Measurements from ENCODE around the gene QRFPR.

QRFPR gene

DNA sequence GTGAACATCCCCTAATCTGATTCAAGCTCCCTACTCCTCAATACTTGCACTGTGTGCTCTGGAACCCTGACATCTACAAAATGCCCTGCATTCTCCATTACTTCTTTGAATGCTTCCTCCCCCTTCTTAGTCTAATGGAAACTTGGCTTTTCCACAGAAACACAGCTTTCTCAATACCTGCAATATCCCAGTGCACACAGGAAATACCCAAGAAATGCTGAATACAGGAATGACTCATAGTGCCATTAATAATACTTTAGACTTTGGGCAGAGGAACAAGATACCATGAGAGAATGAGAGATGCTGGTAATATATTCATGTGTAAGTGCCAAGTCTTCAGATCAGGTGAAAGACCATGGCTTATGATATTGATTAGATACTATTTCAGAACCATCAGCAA lies 5.6 kb downstream of the QRFPR start:
- no peak for TF ChIP-seq ZFX (IDR thresholded peaks at IDR 0.05)
- TF ChIP-seq, protein P1, sequence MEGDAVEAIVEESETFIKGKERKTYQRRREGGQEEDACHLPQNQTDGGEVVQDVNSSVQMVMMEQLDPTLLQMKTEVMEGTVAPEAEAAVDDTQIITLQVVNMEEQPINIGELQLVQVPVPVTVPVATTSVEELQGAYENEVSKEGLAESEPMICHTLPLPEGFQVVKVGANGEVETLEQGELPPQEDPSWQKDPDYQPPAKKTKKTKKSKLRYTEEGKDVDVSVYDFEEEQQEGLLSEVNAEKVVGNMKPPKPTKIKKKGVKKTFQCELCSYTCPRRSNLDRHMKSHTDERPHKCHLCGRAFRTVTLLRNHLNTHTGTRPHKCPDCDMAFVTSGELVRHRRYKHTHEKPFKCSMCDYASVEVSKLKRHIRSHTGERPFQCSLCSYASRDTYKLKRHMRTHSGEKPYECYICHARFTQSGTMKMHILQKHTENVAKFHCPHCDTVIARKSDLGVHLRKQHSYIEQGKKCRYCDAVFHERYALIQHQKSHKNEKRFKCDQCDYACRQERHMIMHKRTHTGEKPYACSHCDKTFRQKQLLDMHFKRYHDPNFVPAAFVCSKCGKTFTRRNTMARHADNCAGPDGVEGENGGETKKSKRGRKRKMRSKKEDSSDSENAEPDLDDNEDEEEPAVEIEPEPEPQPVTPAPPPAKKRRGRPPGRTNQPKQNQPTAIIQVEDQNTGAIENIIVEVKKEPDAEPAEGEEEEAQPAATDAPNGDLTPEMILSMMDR (conservative IDR thresholded peaks at IDR 0.05): no peak
- no peak overlapping the region for H3K27ac ChIP-seq

DNA sequence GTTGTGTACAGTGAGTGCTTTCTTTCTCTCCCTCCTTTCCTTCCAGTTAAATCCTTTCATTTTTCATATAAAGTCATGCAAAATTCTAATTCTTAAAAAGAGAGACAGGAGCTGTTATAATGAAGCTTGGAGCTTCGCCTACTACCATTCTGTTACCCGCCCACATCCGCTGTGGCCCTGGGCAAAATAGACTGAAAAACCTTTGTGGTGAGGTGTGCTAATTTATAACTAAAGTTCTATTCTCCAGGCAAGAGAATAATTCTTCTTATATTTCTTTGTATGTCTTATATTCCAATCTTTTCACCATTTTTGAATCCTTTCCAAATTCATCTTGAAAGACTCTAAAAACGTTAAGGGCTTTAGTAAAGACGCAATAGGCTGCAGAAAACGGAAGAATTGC lies 7.0 kb downstream of the QRFPR start:
- TF ChIP-seq ZFX (IDR thresholded peaks at IDR 0.05): no peak
- TF ChIP-seq, protein P1 (conservative IDR thresholded peaks at IDR 0.05): no peak
- no peak overlapping the region for H3K27ac ChIP-seq

DNA sequence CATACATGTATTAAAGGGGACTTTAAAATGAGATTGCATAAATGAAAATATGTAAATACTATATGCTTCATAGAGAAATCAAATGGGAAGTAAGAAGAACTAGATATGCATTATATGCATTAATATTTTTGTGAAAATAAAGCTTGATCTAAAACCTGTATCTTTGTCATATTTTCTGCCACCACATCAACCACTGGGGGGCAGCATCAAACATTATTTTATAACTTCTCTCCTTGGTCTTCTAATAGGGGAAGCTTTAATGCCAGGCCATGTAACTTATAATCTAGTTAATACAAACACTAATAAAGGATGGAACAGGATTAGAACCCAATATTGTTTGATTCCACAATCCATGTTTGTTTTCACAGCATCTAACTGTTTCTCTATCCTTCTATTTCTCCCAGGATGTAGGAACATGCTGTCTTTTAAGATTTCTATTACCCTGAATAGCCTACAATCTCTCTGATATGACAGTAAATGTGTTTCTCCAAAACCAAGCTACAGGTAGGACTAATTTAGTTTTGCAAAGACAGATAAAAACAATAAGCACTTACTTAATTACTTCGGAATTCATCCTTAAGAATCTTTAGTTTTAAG lies 10.0 kb downstream of the QRFPR start:
- no peak overlapping the region for H3K27ac ChIP-seq
- TF ChIP-seq, protein P1 (conservative IDR thresholded peaks at IDR 0.05): peak; percentile 72
- no peak for TF ChIP-seq ZFX (IDR thresholded peaks at IDR 0.05)

DNA sequence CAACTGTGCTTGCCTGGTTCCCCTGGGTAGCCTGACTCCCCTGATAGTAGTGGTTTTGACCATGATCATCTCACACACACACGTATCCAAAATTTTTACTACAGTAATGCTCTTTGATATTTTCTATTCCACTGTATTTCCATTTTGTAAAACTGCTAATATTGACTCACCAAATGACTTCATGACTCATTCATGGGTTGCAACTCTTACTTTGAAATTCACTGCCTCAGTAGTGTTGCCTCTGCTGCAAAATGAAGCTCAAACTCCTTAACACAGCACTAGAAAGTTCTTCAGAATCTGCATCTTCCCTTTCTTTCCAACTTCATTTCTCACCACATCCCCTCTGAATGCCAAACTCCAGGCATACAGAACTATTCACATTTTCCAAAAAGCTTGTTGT lies 20.3 kb downstream of the QRFPR start:
- H3K27ac ChIP-seq: no peak overlapping the region
- no peak for TF ChIP-seq ZFX (IDR thresholded peaks at IDR 0.05)
- TF ChIP-seq, protein P1 (conservative IDR thresholded peaks at IDR 0.05): no peak

DNA sequence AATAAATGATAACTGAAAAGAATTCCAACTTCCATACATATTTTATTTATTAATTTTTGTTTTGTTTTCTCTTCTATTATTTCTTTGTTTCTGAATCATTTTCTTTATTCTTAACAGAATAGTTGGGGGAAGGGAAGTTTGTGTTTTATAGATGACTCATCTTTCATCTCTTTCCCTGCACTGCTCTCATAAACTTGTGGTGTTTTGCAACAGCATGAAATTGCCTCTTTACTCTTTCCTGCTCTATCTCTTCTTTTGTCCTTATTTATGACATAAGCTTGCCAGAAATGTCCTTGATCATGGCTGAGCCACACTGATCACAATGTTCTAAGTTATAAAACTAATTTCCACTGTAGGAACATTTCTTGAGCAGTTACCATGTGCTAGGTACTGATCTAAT lies 22.3 kb downstream of the QRFPR start:
- no peak overlapping the region for H3K27ac ChIP-seq

DNA sequence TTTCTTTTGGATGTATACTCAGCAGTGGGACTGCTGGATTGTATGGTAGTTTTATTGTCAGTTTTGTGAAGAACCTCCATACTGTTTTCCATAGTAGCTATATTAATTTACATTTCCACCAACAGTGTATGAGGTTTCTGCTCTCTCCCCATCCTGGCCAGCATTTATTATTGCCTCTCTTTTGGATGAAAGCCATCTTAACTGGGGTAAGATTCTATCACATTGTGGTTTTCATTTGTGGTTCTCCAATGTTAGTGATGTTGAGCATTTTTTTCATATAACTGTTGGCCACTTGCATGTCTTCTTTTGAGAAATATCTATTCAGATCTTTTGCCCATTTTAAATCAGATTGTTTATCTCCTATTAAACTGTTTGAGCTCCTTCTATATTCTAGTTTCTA lies 27.6 kb downstream of the QRFPR start:
- no peak overlapping the region for H3K27ac ChIP-seq
- TF ChIP-seq, protein P1 (conservative IDR thresholded peaks at IDR 0.05): no peak
- TF ChIP-seq ZFX (IDR thresholded peaks at IDR 0.05): no peak

More for the DNA sequence above, 22.3 kb downstream of the QRFPR start:
- TF ChIP-seq, protein P1 (conservative IDR thresholded peaks at IDR 0.05): no peak
- no peak for TF ChIP-seq ZFX (IDR thresholded peaks at IDR 0.05)

DNA sequence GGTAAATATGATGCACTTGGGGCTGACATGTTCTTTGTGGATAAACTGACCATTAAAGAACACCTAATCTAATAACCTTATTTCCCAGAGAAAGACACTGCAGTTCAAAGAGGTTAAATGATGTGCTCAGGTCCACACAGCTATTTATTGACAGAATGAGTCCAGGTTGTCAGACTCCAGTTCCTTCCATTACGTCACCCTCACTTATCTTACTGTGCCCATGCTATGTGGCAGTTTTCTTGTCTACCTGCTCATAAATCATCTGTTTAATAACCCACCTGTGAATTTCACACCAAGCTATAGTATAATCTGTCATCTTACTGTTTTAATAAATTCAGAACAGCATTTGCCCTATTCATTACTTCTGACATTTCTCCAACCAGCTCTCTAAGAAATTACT lies 36.7 kb downstream of the QRFPR start:
- H3K27ac ChIP-seq: no peak overlapping the region

More for the DNA sequence above, 36.7 kb downstream of the QRFPR start:
- TF ChIP-seq, protein P1 (conservative IDR thresholded peaks at IDR 0.05): no peak
- TF ChIP-seq ZFX (IDR thresholded peaks at IDR 0.05): no peak

All from C4-2B (cell line).